ENCODE measurements around the gene NEGR1.

The NEGR1 gene

DNA sequence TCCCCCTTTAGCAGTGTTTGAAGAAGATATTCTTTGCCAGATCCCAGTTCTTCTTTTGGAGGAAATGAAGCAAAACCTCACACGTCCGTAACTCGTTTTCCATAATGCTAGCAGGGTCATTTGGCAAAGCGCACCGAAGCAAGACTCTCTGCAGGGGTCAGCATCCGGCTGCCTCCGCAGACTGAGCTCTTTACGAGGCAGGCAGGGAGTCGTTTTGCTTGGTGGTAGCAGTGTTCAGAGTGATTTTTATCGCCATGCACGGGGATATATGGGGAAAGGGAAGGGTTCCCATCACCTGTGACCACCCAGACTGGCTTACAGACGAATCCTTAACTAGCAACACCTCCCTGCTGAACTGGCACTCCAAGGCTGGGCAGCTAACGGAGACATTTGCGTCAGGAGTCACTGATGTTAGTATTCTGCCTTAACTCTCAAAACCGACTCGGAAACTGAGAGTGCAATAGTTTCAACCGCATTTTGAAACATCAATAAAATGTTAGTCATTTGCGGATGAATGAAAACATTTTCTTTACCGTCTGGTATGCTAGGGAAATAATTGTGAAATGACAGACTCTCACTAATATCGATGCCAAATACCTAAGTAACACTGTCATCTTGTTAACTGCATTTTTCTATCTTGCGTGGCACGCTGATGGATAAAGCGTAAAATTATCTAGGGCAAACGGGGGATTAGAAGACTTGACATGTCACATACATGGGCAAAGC lies 2.2 kb upstream of the NEGR1 start:
- Histone ChIP-seq H3K79me2 (ENCODE audit: insufficient read depth, low read depth) (no peaks in the 10 kb centered on the region), H3K27ac (no peak overlapping the region), H2AFZ (ENCODE audit: low read depth) (peak overlapping the region; percentile 96), H3K27me3 (ENCODE audit: insufficient read depth, low read depth) (peaks cover 9% of the 10 kb centered on the region; the same call in 1 of the 2 replicates), H3K4me3 (IDR thresholded peaks at IDR 0.05; ENCODE audit: insufficient read depth, low read depth, low read length) (no peak overlapping the region), H4K20me1 (ENCODE audit: insufficient read depth) (no peaks in the 10 kb centered on the region), H3K4me1 (ENCODE audit: low read depth, poor library complexity, severe bottlenecking) (peaks cover 7% of the 10 kb centered on the region), H3K9ac (no peak overlapping the region), H3K36me3 (ENCODE audit: insufficient read depth) (no peaks in the 10 kb centered on the region), H3K4me2 (peak overlapping the region; percentile 76)
- TF ChIP-seq CTCF (conservative IDR thresholded peaks at IDR 0.05; ENCODE audit: low read depth, low read length), result no peak

DNA sequence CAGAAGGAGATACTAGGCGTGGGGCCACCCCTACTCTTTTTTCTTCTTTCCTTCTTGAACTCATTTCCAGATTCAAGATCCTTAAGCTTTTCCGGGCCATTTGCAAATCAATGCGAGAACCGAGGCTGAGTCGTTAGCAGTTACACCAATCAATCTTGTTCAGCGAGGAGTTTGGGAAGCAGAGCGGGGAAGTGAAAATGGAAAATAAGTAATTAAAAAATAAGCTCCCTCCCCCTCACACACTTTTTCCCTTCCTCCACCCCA lies 1.7 kb upstream of the NEGR1 start:
- Histone ChIP-seq H4K20me1 (ENCODE audit: insufficient read depth) (no peaks in the 10 kb centered on the region), H3K4me3 (IDR thresholded peaks at IDR 0.05; ENCODE audit: insufficient read depth, low read depth, low read length) (no peak overlapping the region), H3K9ac (no peak overlapping the region), H3K27me3 (ENCODE audit: insufficient read depth, low read depth) (peaks cover 9% of the 10 kb centered on the region; the same call in 1 of the 2 replicates), H3K4me1 (ENCODE audit: low read depth, poor library complexity, severe bottlenecking) (peaks cover 7% of the 10 kb centered on the region), H3K27ac (no peak overlapping the region), H2AFZ (ENCODE audit: low read depth) (peak overlapping the region; percentile 96), H3K36me3 (ENCODE audit: insufficient read depth) (no peaks in the 10 kb centered on the region), H3K79me2 (ENCODE audit: insufficient read depth, low read depth) (no peaks in the 10 kb centered on the region), H3K4me2 (peak overlapping the region; percentile 76)
- no peak for TF ChIP-seq CTCF (conservative IDR thresholded peaks at IDR 0.05; ENCODE audit: low read depth, low read length)

DNA sequence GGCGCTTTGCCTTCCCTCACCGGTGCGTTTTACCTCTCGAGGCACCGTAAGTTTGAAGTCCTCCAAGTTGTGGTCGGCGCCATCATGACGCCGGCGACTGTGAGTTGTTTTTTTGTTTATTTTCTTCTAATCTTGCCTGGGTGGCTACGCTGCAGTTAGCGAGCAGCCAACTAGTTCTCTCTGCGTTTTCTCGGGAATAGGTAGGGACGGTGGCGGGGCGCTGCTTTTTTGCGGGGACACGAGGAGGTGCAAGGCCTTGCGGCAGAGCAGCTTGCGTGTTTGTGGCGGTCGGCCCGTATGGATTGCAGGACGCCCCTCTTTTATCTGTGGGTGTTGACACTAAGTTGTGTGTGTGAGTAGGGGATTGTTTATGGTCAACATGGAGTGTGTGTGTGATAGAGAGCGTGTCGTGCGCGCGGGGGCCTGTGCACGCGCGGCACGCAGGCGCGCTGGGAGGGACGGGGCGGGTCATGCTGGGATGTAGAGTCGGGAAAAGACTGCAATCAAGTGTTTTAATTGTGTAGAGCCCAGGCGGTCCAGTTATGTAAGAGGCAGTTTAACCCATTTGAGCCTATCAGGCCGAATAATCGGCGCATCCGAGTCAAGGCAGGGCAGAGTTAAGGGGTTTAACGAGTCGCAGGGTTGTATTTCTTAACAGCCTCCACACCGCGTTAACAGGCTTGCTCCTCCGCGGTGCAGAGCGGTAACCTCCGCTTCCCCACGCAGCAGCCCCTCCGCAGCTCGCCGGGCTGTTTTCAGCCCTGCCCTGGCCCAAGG lies 1.2 kb upstream of the NEGR1 start:
- peaks cover 9% of the 10 kb centered on the region; the same call in 1 of the 2 replicates for H3K27me3 ChIP-seq (ENCODE audit: insufficient read depth, low read depth)
- H4K20me1 ChIP-seq (ENCODE audit: insufficient read depth), result no peaks in the 10 kb centered on the region
- H3K4me1 ChIP-seq (ENCODE audit: low read depth, poor library complexity, severe bottlenecking), result peaks cover 7% of the 10 kb centered on the region
- no peak for TF ChIP-seq CTCF (conservative IDR thresholded peaks at IDR 0.05; ENCODE audit: low read depth, low read length)
- peak overlapping the region; percentile 59; the same call in 1 of the 2 replicates for H3K9ac ChIP-seq
- no peaks in the 10 kb centered on the region for H3K79me2 ChIP-seq (ENCODE audit: insufficient read depth, low read depth)
- H3K27ac ChIP-seq, result peak overlapping the region; percentile 43
- peak overlapping the region; percentile 76 for H3K4me2 ChIP-seq
- no peaks in the 10 kb centered on the region for H3K36me3 ChIP-seq (ENCODE audit: insufficient read depth)
- H2AFZ ChIP-seq (ENCODE audit: low read depth), result peak overlapping the region; percentile 96
- H3K4me3 ChIP-seq (IDR thresholded peaks at IDR 0.05; ENCODE audit: insufficient read depth, low read depth, low read length), result no peak overlapping the region

DNA sequence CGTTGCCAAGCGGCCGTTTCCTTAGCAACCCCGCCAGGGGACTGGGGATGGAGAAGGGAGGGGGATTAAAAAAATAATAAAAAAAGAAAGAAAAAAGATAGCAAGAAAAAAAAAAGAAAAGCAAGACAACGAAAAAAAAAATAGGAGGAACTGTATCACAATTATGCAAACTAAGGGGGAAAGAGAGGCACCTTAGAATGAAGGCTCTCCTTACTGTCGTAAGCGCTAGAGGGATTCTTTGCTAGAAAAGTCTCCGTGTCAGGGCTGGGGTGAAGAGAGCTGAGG lies 625 bp upstream of the NEGR1 start:
- Histone ChIP-seq H3K4me3 (IDR thresholded peaks at IDR 0.05; ENCODE audit: insufficient read depth, low read depth, low read length) (no peak overlapping the region), H3K27ac (peak overlapping the region; percentile 43), H4K20me1 (ENCODE audit: insufficient read depth) (no peaks in the 10 kb centered on the region), H3K9ac (peak overlapping the region; percentile 59; the same call in 1 of the 2 replicates), H3K4me2 (peak overlapping the region; percentile 76; the same call in 1 of the 2 replicates), H3K4me1 (ENCODE audit: low read depth, poor library complexity, severe bottlenecking) (peaks cover 7% of the 10 kb centered on the region), H3K79me2 (ENCODE audit: insufficient read depth, low read depth) (no peaks in the 10 kb centered on the region), H2AFZ (ENCODE audit: low read depth) (peak overlapping the region; percentile 96), H3K36me3 (ENCODE audit: insufficient read depth) (no peaks in the 10 kb centered on the region), H3K27me3 (ENCODE audit: insufficient read depth, low read depth) (peaks cover 9% of the 10 kb centered on the region; the same call in 1 of the 2 replicates)
- no peak for TF ChIP-seq CTCF (conservative IDR thresholded peaks at IDR 0.05; ENCODE audit: low read depth, low read length)

All from KMS-11 (cell line).